ENCODE measurements around the gene OXA1L. TPM values are rescaled to one million over a fixed set of nuclear protein-coding genes. Genes with fewer than 3 reads are reported as not detected.
"Not testable (repeated sequence)": the region's sequence is repeated elsewhere in the genome, so short reads cannot be mapped to it uniquely, and the experiment has no call there.

The OXA1L gene
- total RNA-seq, 1 experiment from 2014 or later, result 132 TPM

GRCh38 chr14:22798528-22798927, 32.0 kb downstream of the OXA1L start:
- no peak for DNase-seq (ENCODE audit: low spot score)

GRCh38 chr14:22800346-22800745, 33.9 kb downstream of the OXA1L start:
- no peak for DNase-seq (ENCODE audit: low spot score)

- no peak for DNase-seq (ENCODE audit: low spot score)
Observed at GRCh38 chr14:22801716-22802115, 35.2 kb downstream of the OXA1L start.

- DNase-seq (ENCODE audit: low spot score), result no peak
Observed at GRCh38 chr14:22802860-22803686, 36.6 kb downstream of the OXA1L start.

- no peak for DNase-seq (ENCODE audit: low spot score)
Observed at GRCh38 chr14:22803687-22803974, 37.1 kb downstream of the OXA1L start.

DNA sequence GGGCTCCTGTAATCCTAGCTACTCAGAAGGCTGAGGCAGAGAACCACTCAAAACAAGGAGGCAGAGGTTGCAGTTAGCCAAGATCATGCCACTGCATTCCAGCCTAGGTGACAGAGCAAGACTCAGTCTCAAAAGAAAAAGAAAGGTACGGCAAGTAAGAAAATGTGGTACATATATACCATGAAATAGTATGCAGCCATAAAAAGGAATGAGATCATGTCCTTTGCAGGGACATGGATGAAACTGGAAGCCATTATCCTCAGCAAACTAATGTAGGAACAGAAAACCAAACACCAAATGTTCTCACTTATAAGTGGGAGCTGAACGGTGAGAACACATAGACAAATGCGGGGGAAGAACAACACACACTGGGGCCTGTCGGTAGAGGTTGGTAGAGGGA, 38.7 kb downstream of the OXA1L start:
- not testable (repeated sequence) for DNase-seq (ENCODE audit: low spot score)

- no peak for DNase-seq (ENCODE audit: low spot score)
Observed at GRCh38 chr14:22807432-22808087, 41.1 kb downstream of the OXA1L start.

GRCh38 chr14:22808388-22809209, 42.1 kb downstream of the OXA1L start:
- no peak for DNase-seq (ENCODE audit: low spot score)

DNA sequence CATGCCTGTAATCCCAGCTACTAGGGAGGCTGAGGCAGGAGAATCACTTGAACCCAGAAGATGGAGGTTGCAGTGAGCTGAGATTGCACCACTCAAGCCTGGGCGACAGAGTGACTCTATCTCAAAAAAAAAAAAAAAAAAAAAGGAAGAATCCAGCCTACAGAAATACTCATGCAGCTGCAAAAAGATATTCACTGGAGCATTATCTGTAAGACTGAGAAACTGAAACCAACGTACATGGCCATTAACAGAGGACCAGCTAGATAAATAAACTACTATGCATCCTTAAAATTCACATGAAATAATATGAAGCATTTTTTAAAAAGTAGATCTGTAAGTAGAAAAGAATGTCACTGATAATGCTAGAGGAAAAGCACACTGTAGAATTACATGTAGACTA, 45.2 kb downstream of the OXA1L start:
- DNase-seq (ENCODE audit: low spot score), result no peak

- DNase-seq (ENCODE audit: low spot score), result no peak
Observed at GRCh38 chr14:22812744-22813143, 46.3 kb downstream of the OXA1L start.

GRCh38 chr14:22813145-22813544, 46.7 kb downstream of the OXA1L start:
- no peak for DNase-seq (ENCODE audit: low spot score)

GRCh38 chr14:22814373-22814772, 47.9 kb downstream of the OXA1L start:
- no peak for DNase-seq (ENCODE audit: low spot score)

DNA sequence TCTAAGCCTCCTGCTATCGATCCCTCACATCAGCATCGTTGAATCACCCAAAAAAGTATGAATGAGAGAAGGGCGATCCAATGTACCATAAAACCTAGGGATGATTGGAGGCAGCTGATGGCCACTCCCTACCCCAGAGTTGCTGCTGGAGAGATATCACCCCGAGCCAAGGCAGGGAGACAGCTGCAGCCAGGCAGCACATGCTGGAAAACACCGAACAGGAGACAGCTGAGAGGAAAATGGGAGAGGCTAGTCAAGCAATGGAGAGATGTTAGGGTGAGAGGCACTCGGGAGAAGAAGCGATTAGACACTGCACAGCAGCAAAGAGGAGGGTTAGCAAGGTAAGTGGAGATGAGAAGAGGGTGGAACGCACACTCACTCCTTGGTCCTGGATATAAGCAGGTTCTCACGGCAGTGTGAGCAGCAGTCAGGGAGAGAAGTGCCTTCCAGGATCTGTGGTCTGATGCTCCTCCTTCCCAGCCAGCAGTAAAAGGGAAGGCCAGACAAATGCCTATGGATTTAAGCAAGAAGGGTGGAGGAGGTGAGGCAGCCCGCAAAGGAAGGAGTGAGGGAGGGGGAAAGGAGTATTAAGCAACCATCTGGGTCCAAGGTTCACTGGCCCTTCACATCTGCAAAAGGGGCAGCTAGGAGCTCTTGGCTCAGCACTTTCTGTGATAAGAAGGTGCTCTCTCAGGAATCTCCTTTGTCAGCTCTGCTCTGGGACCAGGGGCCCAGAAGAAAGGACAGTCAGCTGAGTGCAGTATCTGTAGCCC, 48.6 kb downstream of the OXA1L start, which contains the start of gene SLC7A7:
Gene SLC7A7, minus strand, starts transcription at position 495 of the 773 bp plus-strand sequence. CDS start 2,037 bp downstream, outside the sequence.
- DNase-seq (ENCODE audit: low spot score), result peak; percentile 55

DNA sequence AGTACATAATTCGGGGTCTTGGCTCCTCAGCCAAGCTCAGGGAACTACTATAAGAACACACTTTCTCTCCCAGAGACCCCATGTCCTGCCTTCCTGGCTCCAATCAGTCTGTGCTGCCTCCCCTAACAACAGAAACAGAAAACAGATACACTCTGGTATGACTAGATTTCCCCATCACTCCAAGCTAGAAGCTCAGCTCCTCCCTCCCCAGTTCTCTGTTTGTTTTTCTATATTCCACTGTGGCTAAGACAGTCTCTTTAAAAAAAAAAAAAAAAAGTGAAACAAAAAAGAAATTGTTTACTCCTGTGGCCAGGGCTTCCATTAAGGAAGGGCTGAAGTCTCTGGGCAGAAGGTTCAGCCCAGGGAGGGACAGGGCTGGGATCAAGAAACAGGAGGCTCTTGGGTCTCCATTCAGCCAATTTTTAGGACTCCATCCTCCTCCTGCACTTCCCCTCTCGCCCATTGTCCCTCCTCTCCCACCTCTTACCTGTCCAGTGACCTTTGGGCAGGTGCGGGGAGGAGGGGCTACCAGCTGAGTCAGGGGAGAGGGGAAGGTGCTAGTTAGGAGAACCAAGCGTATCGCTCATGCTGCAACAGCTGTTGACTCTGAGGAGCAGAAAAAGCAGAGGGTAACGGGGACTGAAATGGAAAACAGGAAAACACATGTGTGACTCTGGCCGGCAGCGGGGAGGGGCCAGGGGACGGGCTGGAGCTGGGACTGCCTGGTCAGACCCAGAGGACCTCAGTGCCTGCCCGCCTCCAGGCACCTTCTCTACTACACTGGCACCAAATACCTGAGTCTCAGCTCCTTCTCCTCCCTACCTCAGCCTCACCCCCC, 52.9 kb downstream of the OXA1L start:
- peak; percentile 81 for DNase-seq (ENCODE audit: low spot score)

DNA sequence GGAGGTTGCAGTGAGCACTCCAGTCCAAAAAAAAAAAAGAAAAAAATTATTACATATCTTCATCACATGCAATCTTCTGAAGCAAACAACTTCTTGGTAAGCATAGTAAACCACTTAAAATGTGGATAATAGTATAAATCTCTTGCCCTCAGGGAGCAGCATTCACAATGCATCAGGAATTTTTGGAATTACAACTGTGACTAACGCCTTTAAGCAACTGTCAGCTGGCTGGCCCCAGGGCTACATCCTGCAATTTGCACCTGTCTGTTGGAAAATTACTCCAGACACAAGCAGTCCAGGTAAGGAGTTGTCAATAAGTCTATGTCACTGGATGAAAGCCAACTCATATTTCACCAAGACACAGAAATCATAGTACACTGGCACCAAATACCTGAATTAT, 54.2 kb downstream of the OXA1L start:
- DNase-seq (ENCODE audit: low spot score), result no peak

DNA sequence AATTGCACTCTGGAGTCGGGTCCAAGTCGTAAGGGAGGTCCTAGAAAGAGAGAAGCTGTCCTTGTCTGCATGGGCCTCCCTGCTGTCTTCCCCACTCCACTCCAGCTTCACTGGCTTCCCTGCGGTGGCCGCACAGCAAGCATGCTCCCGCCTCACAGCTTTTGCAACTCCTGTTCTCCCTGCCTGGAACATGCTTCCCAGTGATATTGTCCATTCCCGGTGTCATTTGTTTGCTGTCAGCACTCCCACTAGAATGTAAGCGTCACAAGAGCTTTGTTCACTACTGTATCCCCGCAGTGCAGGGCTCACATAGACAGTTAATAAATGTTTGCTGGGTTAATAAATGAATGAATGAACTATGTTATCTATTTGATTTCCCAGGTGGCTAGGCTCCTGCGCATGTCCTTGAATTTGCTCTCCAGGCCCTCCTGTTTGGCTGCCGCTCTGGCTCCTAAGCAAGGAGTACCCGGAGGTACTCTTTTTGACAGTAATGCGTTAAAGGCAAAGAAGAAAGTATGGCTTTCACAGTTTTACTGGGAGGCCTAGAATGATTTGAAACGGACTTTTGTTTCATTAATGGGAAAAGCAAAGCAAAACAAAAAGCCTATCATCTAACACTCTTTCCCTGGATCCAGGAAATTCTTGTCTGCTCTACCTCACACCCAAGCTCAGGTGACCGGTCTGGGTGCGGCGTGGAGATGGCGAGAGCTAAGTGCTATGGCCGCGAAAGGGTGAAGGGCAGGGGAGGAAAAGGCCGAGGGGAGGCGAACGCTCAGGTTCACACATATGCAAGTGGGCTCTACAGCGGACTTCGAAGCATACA, 54.9 kb downstream of the OXA1L start:
- no peak for DNase-seq (ENCODE audit: low spot score)

- no peak for DNase-seq (ENCODE audit: low spot score)
Observed at GRCh38 chr14:22822016-22822570, 55.6 kb downstream of the OXA1L start.

Measured in H4 (cell line).